Brain microvascular endothelial cell (primary cell): Measurements from ENCODE around the gene PARD3.

Source experiments
- DNase-seq: peaks from one replicate; pipeline ENCODE4 v3.0.0-alpha.2; 2020
- H3K27ac ChIP-seq: fragments of 250-450 bp; sonication (Bioruptor Pico); 2 replicates; pipeline ENCODE4 v1.5.1; 2020; ENCODE audit warnings: mild to moderate bottlenecking, moderate library complexity
- H3K27me3 ChIP-seq: fragments of 250-450 bp; sonication (Bioruptor Pico); replicated peaks from 2 replicates; pipeline ENCODE4 v1.5.1; 2020; ENCODE audit warnings: mild to moderate bottlenecking
- H3K36me3 ChIP-seq: fragments of 250-450 bp; sonication (Bioruptor Pico); replicated peaks from 2 replicates; pipeline ENCODE4 v1.5.1; 2020; ENCODE audit warnings: mild to moderate bottlenecking
- H3K4me3 ChIP-seq: 2 replicates; pipeline ENCODE4 v1.5.1; 2011; ENCODE audit warnings: low read depth, mild to moderate bottlenecking, control low read depth, low read length, moderate library complexity
- CTCF ChIP-seq: IDR thresholded peaks from 2 replicates; pipeline ENCODE4 v1.5.1; 2011; ENCODE audit warnings: low read depth, mild to moderate bottlenecking, moderate library complexity, low read length, control low read depth, inconsistent platforms; ENCODE audit errors: missing control alignments
- in situ Hi-C: cut with HindIII; loops from 2 replicates; pipeline ENCODE4 v1.10.0; 2017; ENCODE audit warnings: low sequenced_read_pairs, low pct_ligation_motif_present

Gene PARD3

DNA sequence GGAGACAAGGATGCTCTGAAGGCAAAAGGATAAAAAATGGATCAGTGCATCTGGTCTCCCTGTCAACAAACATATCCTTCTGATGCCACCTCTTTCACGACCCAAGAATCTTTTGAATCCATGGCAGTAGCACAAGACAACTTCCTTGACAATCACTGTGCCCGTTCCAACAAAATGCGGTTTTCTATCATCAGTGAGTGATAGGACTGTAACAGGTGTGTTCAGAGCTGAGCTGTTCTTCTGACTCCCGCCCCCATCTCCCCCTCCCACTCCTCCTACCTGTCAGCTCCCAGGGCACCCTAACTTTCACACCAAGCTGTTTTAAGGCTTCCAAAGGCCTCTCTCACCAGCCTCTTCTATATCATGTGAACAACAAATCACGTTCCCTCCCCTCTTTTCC, 74.8 kb downstream of the PARD3 start:
- Histone ChIP-seq H3K27me3 (no peaks in the 10 kb centered on the region), H3K36me3 (no peaks in the 10 kb centered on the region), H3K27ac (peak overlapping the region; percentile 32), H3K4me3 (peak overlapping the region; percentile 35)
- no peak for DNase-seq
- TF ChIP-seq CTCF = no peak
- in situ Hi-C loops = no loop called here

GRCh38 chr10:34739915-34740314, 75.2 kb downstream of the PARD3 start:
- peak overlapping the region; percentile 35 for H3K4me3 ChIP-seq

GRCh38 chr10:34737772-34738169, 77.3 kb downstream of the PARD3 start:
- Histone ChIP-seq H3K4me3 (no peak overlapping the region), H3K27ac (no peak overlapping the region), H3K36me3 (no peaks in the 10 kb centered on the region), H3K27me3 (no peaks in the 10 kb centered on the region)
- TF ChIP-seq CTCF = no peak
- DNase-seq = no peak
- in situ Hi-C loops = no loop called here

More at GRCh38 chr10:34739915-34740314, 75.2 kb downstream of the PARD3 start:
- DNase-seq = peak; percentile 75
- Histone ChIP-seq H3K27ac (peak overlapping the region; percentile 32), H3K27me3 (no peaks in the 10 kb centered on the region), H3K36me3 (no peaks in the 10 kb centered on the region)
- no peak for TF ChIP-seq CTCF
- in situ Hi-C loops = no loop called here

DNA sequence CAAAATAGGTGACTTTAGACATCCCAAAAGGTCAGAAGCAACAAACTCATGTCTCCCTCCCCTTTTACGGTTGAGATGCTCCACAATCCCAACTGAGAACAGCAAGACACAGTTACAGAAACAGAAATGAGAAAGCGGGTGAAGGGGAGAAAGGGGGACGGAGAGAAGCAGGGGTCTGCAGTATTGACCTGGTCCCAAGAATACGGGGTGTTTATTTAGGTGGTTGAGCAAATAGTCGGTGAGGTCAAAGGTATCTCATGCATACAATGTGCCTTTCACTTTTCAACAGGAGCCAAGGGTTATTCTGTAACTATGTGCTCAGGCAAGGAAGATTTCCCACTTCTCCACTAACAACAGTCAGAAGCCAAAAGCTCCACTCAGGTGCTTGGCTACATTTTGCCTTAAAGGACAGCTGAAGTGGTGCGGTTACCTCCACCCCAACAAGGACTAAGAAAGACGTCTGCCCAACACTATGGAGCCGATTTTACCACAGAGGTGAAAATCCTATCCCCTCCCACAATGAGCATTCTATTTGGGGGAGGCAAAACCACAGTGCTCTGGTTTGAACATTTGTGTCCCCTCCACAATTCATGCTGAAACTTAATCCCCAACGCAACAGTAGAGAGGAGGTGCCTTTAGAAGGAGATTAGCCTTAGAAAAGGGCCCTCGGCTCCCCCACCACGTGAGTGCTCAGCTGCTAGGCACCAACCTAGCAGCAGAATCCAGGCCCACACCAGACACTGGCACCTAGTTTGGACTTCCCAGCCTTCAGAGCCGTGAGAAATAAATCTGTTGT, 77.9 kb downstream of the PARD3 start:
- DNase-seq = no peak
- Histone ChIP-seq H3K27me3 (no peaks in the 10 kb centered on the region), H3K4me3 (no peak overlapping the region), H3K27ac (no peak overlapping the region), H3K36me3 (no peaks in the 10 kb centered on the region)
- TF ChIP-seq CTCF = no peak
- in situ Hi-C loops = no loop called here

DNA sequence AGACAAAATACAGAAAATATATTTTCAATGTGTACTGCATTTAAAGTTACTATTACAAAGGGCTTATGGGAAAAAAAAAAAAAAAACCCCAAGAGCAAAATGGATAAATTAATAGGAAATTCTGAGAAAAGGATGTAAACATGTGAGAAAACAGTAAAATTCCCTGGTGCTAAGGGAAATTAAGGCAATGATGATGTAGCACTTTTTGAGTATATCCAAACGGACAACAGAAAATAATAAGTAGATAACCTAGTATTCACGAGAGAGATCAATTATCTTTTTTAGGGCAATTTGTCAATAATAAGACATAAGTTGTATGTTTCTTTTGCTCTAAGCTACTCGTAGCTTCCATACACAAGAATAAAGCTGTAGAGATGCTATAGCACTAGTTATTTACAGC, 80.2 kb downstream of the PARD3 start:
- Histone ChIP-seq H3K36me3 (no peaks in the 10 kb centered on the region), H3K4me3 (no peak overlapping the region), H3K27me3 (no peaks in the 10 kb centered on the region), H3K27ac (no peak overlapping the region)
- no peak for TF ChIP-seq CTCF
- in situ Hi-C loops = no loop called here
- DNase-seq = no peak

GRCh38 chr10:34732926-34733325, 82.2 kb downstream of the PARD3 start:
- Histone ChIP-seq H3K27me3 (no peaks in the 10 kb centered on the region), H3K36me3 (no peaks in the 10 kb centered on the region), H3K4me3 (no peak overlapping the region), H3K27ac (peak overlapping the region; percentile 75)
- peak; percentile 52 for TF ChIP-seq CTCF
- in situ Hi-C loops = no loop called here
- no peak for DNase-seq
